PC-9 (cell line): ENCODE data around the gene ISLR2. TPM values are rescaled to one million over a fixed set of nuclear protein-coding genes. Genes with fewer than 3 reads are reported as not detected.

Experiments used
- BruUV-seq: library from RNA; stranded (reverse); fragments of 400-500 nt; replicated peaks from 2 replicates; lab custom pipeline; 2021; lab: Mats Ljungman, UMichigan
- CTCF ChIA-PET: fragments of 300-600 bp; sonication (Branson Sonifier 250); formaldehyde crosslinking; loops from one replicate; lab custom pipeline; 2022; ENCODE audit warnings: antibody characterized with exemption; lab: Charles Lee
- POLR2A ChIA-PET: fragments of 300-600 bp; sonication (Branson Sonifier 250); formaldehyde crosslinking; loops from one replicate; lab custom pipeline; 2022; ENCODE audit warnings: antibody characterized with exemption; ENCODE audit not compliant: unreplicated experiment; lab: Charles Lee
- DNase-seq, 2 experiments: peaks; one replicate each; pipeline versions ENCODE4 v3.0.0 to v3.0.0-alpha.2; 2015 to 2022; ENCODE audit warnings: mixed read lengths in 1 of 2
- H2AFZ ChIP-seq: fragments of 200-600 bp; sonication (generic); 2 replicates; pipeline ENCODE4 v1.8.1; 2017; ENCODE audit warnings: antibody characterized with exemption
- H3F3A ChIP-seq: fragments of 200-600 bp; sonication (generic); 2 replicates; pipeline ENCODE4 v1.8.1; 2017; ENCODE audit warnings: antibody characterized with exemption, mild to moderate bottlenecking, low read depth; ENCODE audit not compliant: insufficient read depth
- H3K27ac ChIP-seq: fragments of 200-600 bp; sonication (generic); 2 replicates; pipeline ENCODE4 v1.6.1; 2016; ENCODE audit warnings: mixed run types
- H3K27me3 ChIP-seq: fragments of 200-600 bp; sonication (generic); 2 replicates; pipeline ENCODE4 v1.6.1; 2016; ENCODE audit warnings: low read depth, mixed run types; ENCODE audit not compliant: insufficient read depth
- H3K36me3 ChIP-seq: fragments of 200-600 bp; sonication (generic); 2 replicates; pipeline ENCODE4 v1.6.1; 2016; ENCODE audit warnings: low read depth, mixed run types
- H3K4me1 ChIP-seq: fragments of 200-600 bp; sonication (generic); replicated peaks from 2 replicates; pipeline ENCODE4 v1.6.1; 2016; ENCODE audit warnings: mixed run types; ENCODE audit not compliant: insufficient read depth
- H3K4me2 ChIP-seq: fragments of 200-600 bp; sonication (generic); 2 replicates; pipeline ENCODE4 v1.6.1; 2017; ENCODE audit warnings: mixed run types
- H3K4me3 ChIP-seq: fragments of 200-600 bp; sonication (generic); 2 replicates; pipeline ENCODE4 v1.6.1; 2016; ENCODE audit warnings: mixed run types
- H3K79me2 ChIP-seq: fragments of 200-600 bp; sonication (generic); 2 replicates; pipeline ENCODE4 v1.6.1; 2017; ENCODE audit warnings: low read depth, mixed run types
- H3K9me2 ChIP-seq: fragments of 200-600 bp; sonication (generic); 2 replicates; pipeline ENCODE4 v1.8.1; 2017; ENCODE audit warnings: mild to moderate bottlenecking; ENCODE audit not compliant: insufficient read depth
- H3K9me3 ChIP-seq: fragments of 200-600 bp; sonication (generic); 2 replicates; pipeline ENCODE4 v1.8.1; 2016; ENCODE audit warnings: low read depth; ENCODE audit not compliant: insufficient read depth
- H4K20me1 ChIP-seq: fragments of 200-600 bp; sonication (generic); 2 replicates; pipeline ENCODE4 v1.8.1; 2017; ENCODE audit not compliant: insufficient read depth
- EZH2 ChIP-seq: fragments of 200-600 bp; sonication (generic); IDR thresholded peaks from 2 replicates; pipeline ENCODE4 v1.8.0; 2017; ENCODE audit warnings: antibody characterized with exemption, low read depth
- intact Hi-C: fragments of 100-400 bp; cut with micrococcal nuclease; formaldehyde crosslinking; loops from one replicate; pipeline ENCODE4 v1.10.0; 2022; ENCODE audit not compliant: unreplicated experiment
- total RNA-seq: library from RNA; stranded (reverse); gene quantifications from 2 replicates; pipeline ENCODE4 v1.2.3, GENCODE V29; 2021
- TF ChIP-seq, protein P1 (sequence below): fragments of 200-600 bp; sonication (generic); conservative IDR thresholded peaks from 2 replicates; pipeline ENCODE4 v1.6.1; 2017; ENCODE audit warnings: mixed run types, antibody characterized with exemption, mild to moderate bottlenecking, moderate library complexity

ISLR2 gene
- total RNA-seq, 1 experiment from 2014 or later, result 0.15 TPM

- DNase-seq, result no peak
- H3K79me2 ChIP-seq, result no peaks in the 10 kb centered on the region
- H3F3A ChIP-seq, result peaks cover 19% of the 10 kb centered on the region
- H2AFZ ChIP-seq, result no peak within 1 kb of the TSS
- TF ChIP-seq, protein P1, sequence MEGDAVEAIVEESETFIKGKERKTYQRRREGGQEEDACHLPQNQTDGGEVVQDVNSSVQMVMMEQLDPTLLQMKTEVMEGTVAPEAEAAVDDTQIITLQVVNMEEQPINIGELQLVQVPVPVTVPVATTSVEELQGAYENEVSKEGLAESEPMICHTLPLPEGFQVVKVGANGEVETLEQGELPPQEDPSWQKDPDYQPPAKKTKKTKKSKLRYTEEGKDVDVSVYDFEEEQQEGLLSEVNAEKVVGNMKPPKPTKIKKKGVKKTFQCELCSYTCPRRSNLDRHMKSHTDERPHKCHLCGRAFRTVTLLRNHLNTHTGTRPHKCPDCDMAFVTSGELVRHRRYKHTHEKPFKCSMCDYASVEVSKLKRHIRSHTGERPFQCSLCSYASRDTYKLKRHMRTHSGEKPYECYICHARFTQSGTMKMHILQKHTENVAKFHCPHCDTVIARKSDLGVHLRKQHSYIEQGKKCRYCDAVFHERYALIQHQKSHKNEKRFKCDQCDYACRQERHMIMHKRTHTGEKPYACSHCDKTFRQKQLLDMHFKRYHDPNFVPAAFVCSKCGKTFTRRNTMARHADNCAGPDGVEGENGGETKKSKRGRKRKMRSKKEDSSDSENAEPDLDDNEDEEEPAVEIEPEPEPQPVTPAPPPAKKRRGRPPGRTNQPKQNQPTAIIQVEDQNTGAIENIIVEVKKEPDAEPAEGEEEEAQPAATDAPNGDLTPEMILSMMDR, result no peak
- TF ChIP-seq EZH2, result no peak
- no peaks in the 10 kb centered on the region for H4K20me1 ChIP-seq
- CTCF ChIA-PET, result interaction anchor here (0.6 kb wide), 1 partner anchor 201 kb away, joined by 4 read pairs; no protein-coding TSS in a partner anchor
- H3K4me1 ChIP-seq, result peaks cover 23% of the 10 kb centered on the region
- no peaks in the 10 kb centered on the region for H3K27me3 ChIP-seq
- no peak within 1 kb of the TSS for H3K27ac ChIP-seq
- intact Hi-C loops, result no loop called here
- no TSS peak for BruUV-seq
- no peaks in the 10 kb centered on the region for H3K9me2 ChIP-seq
- H3K4me2 ChIP-seq, result no peak within 1 kb of the TSS
- no peaks in the 10 kb centered on the region for H3K9me3 ChIP-seq
- no peak within 1 kb of the TSS for H3K4me3 ChIP-seq
- POLR2A ChIA-PET, result no interaction called here
- no peaks in the 10 kb centered on the region for H3K36me3 ChIP-seq
Observed at GRCh38 chr15:74173380-74174218, 43.2 kb downstream of the ISLR2 start, which contains the start of gene ISLR. Gene ISLR, plus strand, starts transcription at chr15:74173710. Its CDS starts 1,149 bp downstream, at chr15:74174859.

DNA sequence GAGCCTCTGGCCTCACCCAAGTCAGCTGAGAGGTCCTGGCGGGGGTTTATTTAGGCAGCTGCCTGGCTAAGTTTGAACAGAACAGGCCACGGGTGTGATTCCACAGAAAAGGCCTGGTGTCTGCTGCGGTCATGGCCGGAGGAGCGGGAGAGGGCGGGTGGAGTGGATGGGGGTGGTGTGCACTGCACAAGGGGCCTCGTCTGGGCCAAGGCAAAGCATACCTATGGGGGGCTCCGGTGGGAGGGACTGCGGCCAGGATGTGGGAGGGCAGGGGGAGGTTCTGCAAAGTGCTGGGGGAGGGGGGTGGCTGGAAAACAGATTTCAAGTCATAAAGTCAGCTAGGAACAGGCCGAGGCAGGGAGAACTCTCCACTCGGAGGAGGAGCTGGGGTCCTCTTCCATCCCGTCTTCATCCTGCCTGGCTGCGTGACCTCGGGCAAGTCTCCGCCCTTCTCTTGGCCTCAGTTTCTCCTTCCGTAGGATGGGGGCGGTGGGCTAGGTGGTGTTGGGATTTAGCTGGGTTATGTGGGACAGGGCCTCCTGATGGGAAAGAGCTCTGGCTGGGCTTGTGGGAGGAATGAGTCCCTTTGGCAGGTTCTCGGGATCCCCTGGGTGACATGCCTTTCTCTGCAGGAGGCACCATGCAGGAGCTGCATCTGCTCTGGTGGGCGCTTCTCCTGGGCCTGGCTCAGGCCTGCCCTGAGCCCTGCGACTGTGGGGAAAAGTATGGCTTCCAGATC, 44.0 kb downstream of the ISLR2 start:
- ChIA-PET POLR2A (no interaction called here), CTCF (no interaction called here)
- Histone ChIP-seq H3K4me2 (no peak overlapping the region), H4K20me1 (no peaks in the 10 kb centered on the region), H3K27me3 (no peaks in the 10 kb centered on the region), H3K9me2 (no peaks in the 10 kb centered on the region), H3K79me2 (no peaks in the 10 kb centered on the region), H3K4me1 (peaks cover 30% of the 10 kb centered on the region), H3F3A (peaks cover 27% of the 10 kb centered on the region), H3K27ac (no peak overlapping the region), H3K36me3 (no peaks in the 10 kb centered on the region), H2AFZ (no peak overlapping the region), H3K4me3 (no peak overlapping the region), H3K9me3 (no peaks in the 10 kb centered on the region)
- TF ChIP-seq, protein P1, result no peak
- no peak for TF ChIP-seq EZH2
- DNase-seq, result no peak
- intact Hi-C loops, result no loop called here
- no TSS peak for BruUV-seq

DNA sequence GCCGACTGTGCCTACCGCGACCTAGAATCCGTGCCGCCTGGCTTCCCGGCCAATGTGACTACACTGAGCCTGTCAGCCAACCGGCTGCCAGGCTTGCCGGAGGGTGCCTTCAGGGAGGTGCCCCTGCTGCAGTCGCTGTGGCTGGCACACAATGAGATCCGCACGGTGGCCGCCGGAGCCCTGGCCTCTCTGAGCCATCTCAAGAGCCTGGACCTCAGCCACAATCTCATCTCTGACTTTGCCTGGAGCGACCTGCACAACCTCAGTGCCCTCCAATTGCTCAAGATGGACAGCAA, 44.5 kb downstream of the ISLR2 start:
- no TSS peak for BruUV-seq
- no peaks in the 10 kb centered on the region for H3K36me3 ChIP-seq
- no peak overlapping the region for H2AFZ ChIP-seq
- no peak overlapping the region for H3K4me2 ChIP-seq
- intact Hi-C loops, result loop anchor here (5.0 kb wide), 1 partner anchor 127 kb away; no protein-coding TSS in a partner anchor
- H3K9me3 ChIP-seq, result no peaks in the 10 kb centered on the region
- no peaks in the 10 kb centered on the region for H3K27me3 ChIP-seq
- no peak overlapping the region for H3K27ac ChIP-seq
- no peak for DNase-seq
- no peak overlapping the region for H3K4me3 ChIP-seq
- CTCF ChIA-PET, result no interaction called here
- TF ChIP-seq, protein P1, result no peak
- TF ChIP-seq EZH2, result no peak
- H4K20me1 ChIP-seq, result no peaks in the 10 kb centered on the region
- POLR2A ChIA-PET, result no interaction called here
- no peaks in the 10 kb centered on the region for H3K79me2 ChIP-seq
- H3F3A ChIP-seq, result peaks cover 31% of the 10 kb centered on the region
- no peaks in the 10 kb centered on the region for H3K9me2 ChIP-seq
- H3K4me1 ChIP-seq, result peaks cover 34% of the 10 kb centered on the region
